Heart right ventricle (tissue), 16 donors: ENCODE measurements around the gene MGA. TPM values are rescaled to one million over a fixed set of nuclear protein-coding genes. Genes with fewer than 3 reads are reported as not detected.

Experiments
- ATAC-seq, 8 donors: fragments of 200-7000 bp; cut with Tn5 transposase; one replicate each; pipeline ENCODE4 v1.9.1; 2020; ENCODE audit warnings: mild to moderate bottlenecking in 8 of 8, moderate library complexity in 8 of 8, moderate number of reproducible peaks in 1 of 8
- DNase-seq, 2 donors: peaks; one replicate each; pipeline ENCODE4 v3.0.0-alpha.2; 2020
- H3K27ac ChIP-seq, 10 donors: fragments of 200-600 bp; sonication (generic) in 2 of 10; one replicate each; pipeline versions ENCODE4 v1.5.0 to v1.8.0; 2020 to 2022; ENCODE audit warnings: mild to moderate bottlenecking in 3 of 10
- H3K27me3 ChIP-seq, 7 donors: fragments of 200-600 bp; one replicate each; pipeline ENCODE4 v1.8.0; 2021 to 2022; ENCODE audit warnings: mild to moderate bottlenecking in 2 of 7
- H3K36me3 ChIP-seq, 9 donors: fragments of 200-600 bp; sonication (generic) in 1 of 9; one replicate each; pipeline versions ENCODE4 v1.5.0 to v1.8.0; 2020 to 2022; ENCODE audit warnings: mild to moderate bottlenecking in 2 of 9
- H3K4me1 ChIP-seq, 9 donors: fragments of 200-600 bp; sonication (generic) in 1 of 9; one replicate each; pipeline versions ENCODE4 v1.5.0 to v1.8.0; 2020 to 2022; ENCODE audit warnings: mild to moderate bottlenecking in 4 of 9
- H3K4me3 ChIP-seq, 10 donors: fragments of 200-600 bp; sonication (generic) in 2 of 10; one replicate each; pipeline versions ENCODE4 v1.5.0 to v1.8.0; 2020 to 2022; ENCODE audit warnings: mild to moderate bottlenecking in 7 of 10, moderate library complexity in 2 of 10
- H3K9me3 ChIP-seq, 11 donors: fragments of 200-600 bp in 10 of 11; sonication (generic) in 2 of 11; one replicate each; pipeline versions ENCODE4 v1.5.0 to v1.8.0; 2013 to 2022; ENCODE audit warnings: mild to moderate bottlenecking in 2 of 11, control low read depth in 1 of 11, moderate library complexity in 1 of 11
- CTCF ChIP-seq, 9 donors: fragments of 200-600 bp; sonication (generic) in 2 of 9; IDR thresholded peaks; one replicate each; pipeline versions ENCODE4 v1.5.0 to v1.8.0; 2021 to 2022; ENCODE audit warnings: antibody characterized with exemption in 9 of 9, mild to moderate bottlenecking in 5 of 9, moderate library complexity in 1 of 9
- WGBS, 2 donors: extraction: QIAGEN DNeasy Blood & Tissue Kit; methylation state at CpG; one replicate each; pipeline ENCODE4 v1.1.7; 2013; ENCODE audit warnings: inconsistent platforms in 1 of 2; 5-methylcytosine and 5-hydroxymethylcytosine counted together
- intact Hi-C, 10 donors: fragments of 100-400 bp; cut with DNase I; formaldehyde crosslinking; loops; one replicate each; pipeline versions ENCODE4 v1.11.1 to v1.14.2; 2022
- microRNA-seq, 2 donors: library from miRNA; unstranded; fragments of <30 nt; microRNA quantifications; one replicate each; pipeline ENCODE4 v1.2.0, GENCODE V29; 2021
- polyA plus RNA-seq, 2 donors: library from polyadenylated mRNA; stranded (reverse); fragments of 200-250 nt; gene quantifications; one replicate each; pipeline ENCODE4 v1.2.3, GENCODE V29; 2013
- total RNA-seq, 10 donors: library from RNA; stranded (reverse); fragmentation: NEBNext Ultra II Directional in 3 of 10; extraction: Animal tissue kit (Norgen Biotek cat#: 25700) in 3 of 10; gene quantifications; one replicate each; pipeline versions ENCODE4 v1.2.1 to v1.2.4, GENCODE V29; 2021 to 2023
- donor health status: Arrhythmogenic right ventricular cardiomyopathy.
- donor health status: ischemic (EF 13 %, LVEDD 7.1; RV severe dilation, severe dysfunction).
- donor health status: healthy with polysubstance abuse.
- donor health status: DM: no; HTN: yes; CAD: no.
- donor health status: DM: no; HTN: no; CAD: no.
- donor health status: ischemic (EF 25% LVEDD 6.9; RV normal size, moderate dysfunction).
- donor health status: ischemic (EF 25% LVEDD 5.7; RV mildly dilated, moderate dysfunction).
- donor health status: healthy.
- donor health status: DM: yes; HTN: yes; CAD: no.
- donor health status: Ischemic cardiomyopathy.
- donor health status: ischemic (EF 35%, LVEDD 5.7; RV mildly dilated, moderate dysfunction).
- donor health status: nonischemic (EF 11% LVEDD 7.7; RV severe dilation, severe dysfunction).
- donor health status: DM: yes; HTN: yes; CAD: no.
- donor health status: PGD.
- donor health status: ischemic (EF 29% LVEDD 5.4; RV normal size, mild dysfunction).
- donor health status: nonischemic (EF 23%, LVEDD 6.1; RV moderate dilation, normal function).

The MGA gene
- total and polyA plus RNA-seq, 12 donors, result 1.6 to 45.3 (median 34.4) TPM

GRCh38 chr15:41819455-41820050 lies 159.3 kb downstream of the MGA start:
- no peak overlapping the region for H3K27ac ChIP-seq
- no peak for TF ChIP-seq CTCF (IDR thresholded peaks at IDR 0.05)
- H3K27me3 ChIP-seq, result no peaks in the 10 kb centered on the region
- WGBS, 2 donors, result 93% methylated on average over 9 of the region's 9 CpGs
- no peak for DNase-seq
- ATAC-seq, result no peak
- intact Hi-C loops, result loop anchor here in 7 of 10 donors (10.0 kb wide), 6 partner anchors 125 to 355 kb away; partner anchors contain the start of genes EHD4 (in 3 of the 7) and TYRO3 (in 2 of the 7)
- no peaks in the 10 kb centered on the region for H3K4me1 ChIP-seq
- H3K4me3 ChIP-seq, result no peak overlapping the region
- peaks cover 0 to 100% (median 34%) of the 10 kb centered on the region in 9 donors for H3K36me3 ChIP-seq
- no peaks in the 10 kb centered on the region for H3K9me3 ChIP-seq

- 83 to 86% methylated on average over 6 of the region's 6 CpGs for WGBS, 2 donors
- no peak for ATAC-seq
- Histone ChIP-seq H3K36me3 (peaks cover 0 to 96% (median 34%) of the 10 kb centered on the region in 9 donors), H3K9me3 (no peaks in the 10 kb centered on the region), H3K27ac (no peak overlapping the region), H3K4me3 (no peak overlapping the region), H3K4me1 (no peaks in the 10 kb centered on the region), H3K27me3 (no peaks in the 10 kb centered on the region)
- intact Hi-C loops, result loop anchor here in 3 of 10 donors (10.0 kb wide), 1 partner anchor 154 kb away; the partner anchor contains the start of gene EHD4 (in 3 of the 3)
- no peak for DNase-seq
- no peak for TF ChIP-seq CTCF (IDR thresholded peaks at IDR 0.05)
These were observed 160.7 kb downstream of the MGA start for GRCh38 chr15:41820791-41821423.

DNA sequence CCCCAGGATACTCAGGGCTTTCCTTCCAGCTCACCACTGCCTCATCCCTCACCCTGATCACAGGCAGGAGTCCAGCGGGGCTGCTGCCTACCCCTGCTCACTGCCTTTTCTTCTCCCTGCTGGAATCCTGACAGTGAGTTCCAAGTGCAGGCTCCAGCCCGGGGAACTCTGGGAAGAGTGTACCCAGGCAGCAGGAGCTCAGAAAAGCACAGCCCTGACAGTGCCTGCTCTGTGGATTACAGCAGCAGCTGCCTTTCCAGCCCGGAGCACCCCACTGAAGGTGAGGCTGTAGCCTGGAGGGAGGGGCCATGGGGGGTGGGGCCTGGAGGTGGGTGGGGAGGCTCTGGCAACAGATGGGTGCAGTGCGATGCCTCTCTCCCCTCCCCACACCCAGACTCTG lies 161.6 kb downstream of the MGA start:
- TF ChIP-seq CTCF (IDR thresholded peaks at IDR 0.05), result no peak
- intact Hi-C loops, result loop anchor here in 3 of 10 donors (10.0 kb wide), 1 partner anchor 153 kb away; the partner anchor contains the start of gene EHD4 (in 3 of the 3)
- Histone ChIP-seq H3K27ac (no peak overlapping the region), H3K27me3 (no peaks in the 10 kb centered on the region), H3K4me1 (no peaks in the 10 kb centered on the region), H3K9me3 (no peaks in the 10 kb centered on the region), H3K4me3 (no peak overlapping the region), H3K36me3 (peaks cover 0 to 87% (median 31%) of the 10 kb centered on the region in 9 donors)
- no peak for ATAC-seq
- WGBS, 2 donors, result 86 to 92% methylated on average over 4 of the region's 4 CpGs
- no peak for DNase-seq

DNA sequence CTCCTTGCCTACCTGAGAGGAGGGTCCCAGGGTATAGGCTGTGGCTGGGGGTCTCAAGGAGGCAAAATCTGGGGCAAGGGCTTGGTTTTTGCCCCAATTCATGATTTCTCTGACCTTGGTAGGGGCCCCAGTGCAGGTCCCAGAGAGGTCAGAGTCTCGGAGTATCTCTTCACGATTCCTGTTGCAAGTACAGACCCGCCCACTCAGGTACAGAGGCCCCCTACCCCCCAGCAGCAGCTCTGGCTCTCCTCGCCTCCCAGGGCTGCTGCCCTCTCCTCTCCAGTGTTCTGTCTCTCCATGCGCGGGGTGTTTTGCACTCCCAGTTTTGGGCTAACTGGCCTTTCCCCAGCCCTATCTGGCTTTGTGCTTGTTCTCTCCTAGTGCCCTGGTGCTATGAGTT lies 162.3 kb downstream of the MGA start:
- intact Hi-C loops, result loop anchor here in 3 of 10 donors (10.0 kb wide), 1 partner anchor 152 kb away; the partner anchor contains the start of gene EHD4 (in 3 of the 3)
- Histone ChIP-seq H3K4me1 (peaks cover 0 to 6% (median 4%) of the 10 kb centered on the region in 9 donors), H3K27me3 (no peaks in the 10 kb centered on the region), H3K36me3 (peaks cover 0 to 81% (median 25%) of the 10 kb centered on the region in 9 donors), H3K4me3 (no peak overlapping the region), H3K27ac (no peak overlapping the region), H3K9me3 (no peaks in the 10 kb centered on the region)
- DNase-seq (no peak), ATAC-seq (no peak)
- 93 to 94% methylated on average over 6 of the region's 6 CpGs for WGBS, 2 donors
- no peak for TF ChIP-seq CTCF (IDR thresholded peaks at IDR 0.05)

Small RNA genes lying within 50 kb of the gene (microRNA-seq; reads per million reads assigned to microRNA genes)
- gene MIR626, result 0 reads per million in 2 donors

Other genes starting within 250 kb of the MGA start
- 10 to 100 TPM; 25.8 to 38.0 (median 31.4) TPM for gene RTF1, start 243.3 kb upstream of the MGA start, total RNA-seq
- 10 to 100 TPM; 10.8 to 19.1 TPM for gene RTF1, start 243.3 kb upstream of the MGA start, polyA plus RNA-seq
- gene ITPKA, start 166.5 kb upstream of the MGA start, total RNA-seq, result 1 to 10 TPM in 6 of 10 donors, under 1 TPM in 4; 0.55 to 6.8 (median 1.5) TPM
- 1 to 10 TPM; 1.7 to 4.4 TPM for gene ITPKA, start 166.5 kb upstream of the MGA start, polyA plus RNA-seq
- gene LTK, start 146.6 kb upstream of the MGA start, total RNA-seq, result 1 to 10 TPM in 2 of 10 donors, under 1 TPM in 8; 0.11 to 1.6 (median 0.49) TPM
- gene LTK, start 146.6 kb upstream of the MGA start, polyA plus RNA-seq, result under 1 TPM; 0.28 to 0.95 TPM
- 10 to 100 TPM; 17.6 to 27.9 (median 24.6) TPM for gene RPAP1, start 116.1 kb upstream of the MGA start, total RNA-seq
- 10 to 100 TPM in 1 of 2 donors, 1 to 10 TPM in 1; 9.7 to 16.0 TPM for gene RPAP1, start 116.1 kb upstream of the MGA start, polyA plus RNA-seq
- 1 to 10 TPM; 1.2 to 6.3 (median 3.2) TPM for gene TYRO3, start 101.2 kb upstream of the MGA start, total RNA-seq
- 1 to 10 TPM; 2.7 to 9.6 TPM for gene TYRO3, start 101.2 kb upstream of the MGA start, polyA plus RNA-seq
- gene MAPKBP1, start 114.1 kb downstream of the MGA start, total RNA-seq, result 10 to 100 TPM in 9 of 10 donors, 1 to 10 TPM in 1; 8.3 to 17.0 (median 13.3) TPM
- 10 to 100 TPM in 1 of 2 donors, 1 to 10 TPM in 1; 3.4 to 27.2 TPM for gene MAPKBP1, start 114.1 kb downstream of the MGA start, polyA plus RNA-seq
- 10 to 100 TPM; 11.0 to 20.9 (median 12.9) TPM for gene JMJD7, start 167.7 kb downstream of the MGA start, total RNA-seq
- 10 to 100 TPM in 1 of 2 donors, 1 to 10 TPM in 1; 8.6 to 23.0 TPM for gene JMJD7, start 167.7 kb downstream of the MGA start, polyA plus RNA-seq
- 1 to 10 TPM; 1.6 to 6.7 (median 3.2) TPM for gene PLA2G4B, start 178.4 kb downstream of the MGA start, total RNA-seq
- 10 to 100 TPM in 1 of 2 donors, 1 to 10 TPM in 1; 2.7 to 16.0 TPM for gene PLA2G4B, start 178.4 kb downstream of the MGA start, polyA plus RNA-seq
- gene SPTBN5, start 233.6 kb downstream of the MGA start, total RNA-seq, result 1 to 10 TPM; 1.6 to 5.9 (median 2.4) TPM
- gene SPTBN5, start 233.6 kb downstream of the MGA start, polyA plus RNA-seq, result 1 to 10 TPM in 1 of 2 donors, under 1 TPM in 1; 0.94 to 8.7 TPM